Measurements from ENCODE around the gene NCKIPSD. TPM values are rescaled to one million over a fixed set of nuclear protein-coding genes. Genes with fewer than 3 reads are reported as not detected.

Gene NCKIPSD
- total RNA-seq, 2 experiments from 2014 or later = 42.2 to 42.6 TPM

DNA sequence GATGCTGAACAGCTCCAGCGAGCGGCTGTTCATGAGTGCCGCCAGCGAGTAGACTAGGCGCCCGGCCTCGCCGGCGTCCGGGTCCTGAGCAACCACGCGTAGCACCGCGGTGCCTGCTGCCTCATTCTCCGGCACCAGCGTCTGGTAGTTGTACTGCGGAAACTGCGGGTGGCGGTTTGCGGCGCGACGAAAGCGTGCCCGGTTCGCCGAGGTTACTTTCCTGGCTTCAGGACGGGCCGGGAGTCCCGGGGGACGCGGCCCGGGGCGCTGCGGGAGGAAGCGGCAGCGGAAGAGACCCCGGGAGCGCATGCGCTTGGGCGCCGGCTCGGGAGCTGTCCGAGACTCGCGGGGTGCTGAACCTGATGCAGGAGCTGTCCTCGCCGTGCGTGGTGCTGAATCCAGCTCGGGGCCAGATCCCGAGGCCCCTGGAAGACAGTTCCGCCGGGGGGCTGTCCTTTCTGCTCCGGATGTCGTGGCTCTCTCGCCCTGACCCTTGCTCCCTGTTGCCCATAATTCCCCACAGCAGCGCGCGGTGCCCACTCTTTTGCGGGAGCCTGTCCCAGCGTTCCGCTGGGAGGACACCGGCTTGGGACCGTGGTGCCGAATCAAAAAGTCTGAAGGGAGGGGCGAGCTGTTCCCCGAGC lies 24.1 kb downstream of the NCKIPSD start:
- CTCF ChIA-PET = interaction anchor here (0.7 to 1.9 kb wide), 6 partner anchors 20 to 345 kb away, joined by 3 to 4 read pairs (median 4); partner anchors contain the start of genes NCKIPSD and WDR6
- POLR2A ChIA-PET = no interaction called here

DNA sequence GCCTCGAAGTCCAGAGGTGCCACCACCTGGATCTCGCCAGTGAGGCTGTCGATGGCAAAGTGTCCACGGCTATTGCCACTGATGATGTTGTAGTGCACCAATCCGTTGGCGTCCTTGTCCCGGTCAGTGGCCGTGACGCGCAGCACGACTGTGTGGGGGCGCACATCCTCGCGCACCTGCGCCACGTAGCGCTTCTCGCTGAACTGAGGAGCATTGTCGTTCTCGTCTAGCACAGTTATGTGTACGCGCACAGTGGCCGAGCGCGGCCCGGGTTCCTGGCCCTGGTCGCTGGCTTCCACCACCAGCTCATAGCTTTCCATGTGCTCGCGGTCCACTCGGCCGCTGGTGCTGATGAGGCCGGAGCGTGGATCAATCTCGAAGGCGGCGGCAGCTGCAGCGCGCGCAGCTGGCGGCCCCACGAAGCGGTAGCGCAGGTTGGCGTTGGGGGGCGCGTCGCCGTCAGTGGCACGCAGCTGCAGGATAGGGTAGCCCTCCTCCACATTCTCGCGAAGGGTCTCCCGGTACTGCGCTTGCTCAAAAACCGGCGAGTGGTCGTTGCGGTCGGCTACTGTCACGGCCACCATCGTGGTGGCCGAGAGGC lies 24.8 kb downstream of the NCKIPSD start:
- CTCF ChIA-PET = interaction anchor here (0.7 to 1.9 kb wide), 4 partner anchors 21 to 327 kb away, joined by 3 to 4 read pairs (median 4); no protein-coding TSS in a partner anchor
- POLR2A ChIA-PET = no interaction called here

DNA sequence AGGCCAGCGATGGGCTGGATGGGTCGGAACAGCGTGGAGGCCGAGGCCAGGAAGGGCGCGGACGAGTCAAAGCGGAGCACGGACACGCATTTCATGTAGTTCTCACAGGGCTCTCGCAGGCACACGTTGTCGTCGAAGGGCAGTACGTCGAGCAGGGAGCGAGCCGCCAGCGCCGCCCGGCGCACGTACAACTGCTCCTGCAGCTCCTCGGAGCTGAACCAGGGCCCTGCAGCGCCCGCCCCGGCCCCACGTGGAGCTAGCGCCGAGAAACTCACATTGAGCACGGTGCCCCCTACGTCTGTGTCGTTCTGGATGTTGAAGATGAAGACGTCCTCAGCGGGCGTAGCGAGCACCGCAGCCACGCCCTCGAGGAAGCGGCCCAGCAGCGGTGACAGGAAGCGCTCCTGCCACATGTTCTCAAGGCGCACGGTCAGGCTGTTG lies 28.9 kb downstream of the NCKIPSD start:
- CTCF ChIA-PET = interaction anchor here (0.6 to 2.3 kb wide), 8 partner anchors 10 to 100 kb away, joined by 3 to 6 read pairs (median 4); partner anchors contain the start of gene SLC26A6
- POLR2A ChIA-PET = interaction anchor here (0.8 to 0.9 kb wide), 2 partner anchors 32 to 60 kb away, joined by 3 read pairs; partner anchors contain the start of gene IP6K2

DNA sequence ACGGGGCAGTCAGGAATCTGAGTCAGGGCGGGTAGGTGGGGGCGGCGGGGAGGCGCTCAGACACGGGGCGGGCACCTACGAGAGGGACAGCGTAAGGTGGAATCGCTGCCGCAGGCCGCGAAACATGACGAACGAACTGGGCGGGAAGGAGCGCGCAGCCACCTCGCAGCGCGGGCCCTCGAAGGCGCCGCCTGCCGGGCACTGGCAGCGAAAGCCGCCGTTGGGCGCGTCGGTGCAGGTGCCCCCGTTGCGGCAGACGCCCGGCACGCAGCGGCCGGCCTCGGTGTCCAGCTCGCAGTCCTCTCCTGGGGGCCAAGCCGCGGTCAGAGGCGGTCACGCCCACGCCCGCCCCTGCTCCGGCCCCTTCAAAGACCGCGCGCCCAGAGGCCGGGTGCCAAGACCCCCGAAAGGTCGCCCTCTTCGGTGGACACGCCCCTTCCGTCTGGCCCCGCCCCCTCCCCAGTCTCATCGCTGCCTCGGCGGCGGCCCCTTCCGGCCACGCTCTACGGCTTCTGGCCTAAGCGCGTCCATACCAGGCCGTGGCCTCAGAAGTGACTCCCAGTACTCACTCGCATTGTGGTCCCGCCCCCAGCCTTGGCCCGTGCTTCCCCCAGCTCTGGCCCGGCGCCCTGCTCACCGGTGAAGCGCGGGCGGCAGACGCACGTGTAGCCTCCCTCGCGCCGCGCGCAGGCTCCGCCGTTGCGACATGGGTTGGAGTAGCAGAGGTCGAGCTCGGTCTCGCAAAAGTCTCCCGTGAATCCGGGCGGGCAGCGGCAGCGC lies 29.5 kb downstream of the NCKIPSD start:
- POLR2A ChIA-PET = interaction anchor here (0.8 to 0.9 kb wide), 2 partner anchors 32 to 60 kb away, joined by 3 read pairs; partner anchors contain the start of gene IP6K2

DNA sequence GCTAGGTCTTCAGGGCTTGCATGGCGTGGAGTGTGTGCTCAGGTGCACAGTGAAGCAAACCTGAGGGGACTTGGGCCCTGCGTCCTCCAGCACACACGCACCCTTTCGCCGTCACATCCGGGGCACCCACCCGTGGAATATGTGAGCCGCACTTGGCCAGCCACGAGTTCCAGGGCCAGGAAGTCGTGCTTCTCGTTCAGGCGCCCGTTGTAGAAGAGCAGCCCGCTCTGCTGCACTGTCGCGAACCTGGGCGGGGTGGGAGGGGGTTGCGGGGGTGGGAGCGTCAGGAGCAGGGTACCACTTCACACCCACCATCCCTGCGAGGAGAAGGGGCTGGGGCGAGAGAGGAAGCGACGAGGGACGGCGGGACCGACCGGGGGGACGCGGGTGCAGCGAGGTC lies 30.1 kb downstream of the NCKIPSD start:
- ChIA-PET POLR2A (no interaction called here), CTCF (interaction anchor here (0.6 to 2.3 kb wide), 7 partner anchors 9 to 259 kb away, joined by 3 to 5 read pairs (median 4); partner anchors contain the start of gene SLC26A6)

More for the DNA sequence above, 29.5 kb downstream of the NCKIPSD start:
- CTCF ChIA-PET = interaction anchor here (0.6 to 2.3 kb wide), 8 partner anchors 10 to 99 kb away, joined by 3 to 5 read pairs (median 4); partner anchors contain the start of gene SLC26A6

DNA sequence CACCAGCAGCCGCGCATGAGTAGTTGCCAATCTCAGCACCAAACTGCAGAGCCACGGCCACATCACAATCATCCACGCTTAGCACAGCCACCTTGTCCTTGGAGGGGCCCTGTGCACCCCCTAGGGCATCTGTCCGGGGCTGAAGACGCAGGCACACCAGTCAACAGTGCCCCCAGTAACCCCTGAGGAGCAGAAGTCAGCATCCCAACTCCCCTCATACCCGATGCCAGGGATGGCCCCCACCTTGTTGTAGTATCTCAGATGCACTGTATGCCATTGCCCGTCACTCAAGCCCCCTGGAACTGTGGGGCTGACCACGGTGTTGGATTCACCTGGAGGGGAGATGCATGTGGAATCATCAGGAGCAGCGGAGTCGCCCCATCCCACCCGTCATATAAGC lies 30.7 kb downstream of the NCKIPSD start:
- ChIA-PET CTCF (interaction anchor here (0.6 to 2.3 kb wide), 4 partner anchors 9 to 260 kb away, joined by 3 to 5 read pairs (median 4); no protein-coding TSS in a partner anchor), POLR2A (interaction anchor here (0.6 kb wide), 1 partner anchor 16 kb away, joined by 5 read pairs; no protein-coding TSS in a partner anchor)

DNA sequence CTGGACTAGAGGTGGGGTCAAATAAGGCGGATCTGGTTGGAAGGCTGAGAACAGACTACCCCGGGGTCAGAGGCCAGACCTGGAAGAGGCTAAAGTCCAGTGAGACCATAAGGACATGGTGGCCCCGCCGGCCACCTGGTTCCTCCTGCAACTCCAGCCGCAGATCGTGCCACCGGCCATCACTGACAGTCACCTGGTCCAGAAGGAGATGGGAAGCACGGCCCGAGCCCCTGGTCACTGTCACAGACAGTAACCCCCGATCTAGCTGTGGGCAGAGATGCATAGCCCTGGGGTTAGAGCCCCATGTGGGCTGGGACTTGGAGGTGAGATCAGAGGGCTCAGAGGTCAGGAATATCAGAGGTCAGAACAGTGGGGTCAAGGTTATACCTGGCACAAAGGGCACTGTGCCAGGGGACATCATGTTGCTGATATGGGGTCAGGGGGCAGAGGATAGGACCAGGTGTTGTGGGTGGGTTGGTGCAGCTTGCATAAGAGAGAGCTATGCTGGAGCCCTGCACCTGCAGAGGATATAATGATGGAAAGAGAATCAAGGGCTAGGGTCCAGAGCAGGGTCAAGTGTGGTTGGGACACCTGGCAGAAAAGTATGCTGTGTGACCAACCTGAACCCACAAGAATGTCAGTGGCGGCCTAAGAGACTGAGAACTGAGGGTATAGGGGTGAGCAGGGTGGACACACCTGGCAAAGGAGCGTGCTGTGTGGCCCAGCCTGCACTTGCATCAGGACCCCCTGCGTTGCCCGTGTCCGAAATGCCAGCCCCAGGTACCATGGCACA lies 32.6 kb downstream of the NCKIPSD start:
- ChIA-PET CTCF (interaction anchor here (0.7 to 1.8 kb wide), 3 partner anchors 17 to 89 kb away, joined by 3 to 6 read pairs (median 5); partner anchors contain the start of gene SLC26A6), POLR2A (no interaction called here)

DNA sequence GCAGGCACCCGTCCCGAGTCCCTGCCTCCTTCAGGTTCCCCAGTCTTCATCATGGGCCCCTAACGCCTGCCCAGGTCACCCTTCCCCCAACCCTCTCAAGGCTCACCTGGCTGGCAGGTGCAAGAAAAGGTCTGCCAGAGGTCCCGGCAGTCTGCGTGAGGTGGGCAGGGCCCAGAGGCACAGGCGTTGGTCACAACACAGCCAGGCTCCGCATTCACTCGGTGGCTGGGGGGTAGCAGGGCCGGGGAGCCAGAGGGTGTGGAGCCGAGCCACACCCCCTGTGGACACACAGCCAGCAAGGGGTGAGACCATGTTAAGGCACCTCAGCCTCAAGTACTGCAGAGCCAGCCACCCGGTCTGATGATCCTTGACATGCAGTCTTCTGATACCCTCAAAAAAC lies 33.9 kb downstream of the NCKIPSD start:
- POLR2A ChIA-PET = no interaction called here
- CTCF ChIA-PET = no interaction called here

DNA sequence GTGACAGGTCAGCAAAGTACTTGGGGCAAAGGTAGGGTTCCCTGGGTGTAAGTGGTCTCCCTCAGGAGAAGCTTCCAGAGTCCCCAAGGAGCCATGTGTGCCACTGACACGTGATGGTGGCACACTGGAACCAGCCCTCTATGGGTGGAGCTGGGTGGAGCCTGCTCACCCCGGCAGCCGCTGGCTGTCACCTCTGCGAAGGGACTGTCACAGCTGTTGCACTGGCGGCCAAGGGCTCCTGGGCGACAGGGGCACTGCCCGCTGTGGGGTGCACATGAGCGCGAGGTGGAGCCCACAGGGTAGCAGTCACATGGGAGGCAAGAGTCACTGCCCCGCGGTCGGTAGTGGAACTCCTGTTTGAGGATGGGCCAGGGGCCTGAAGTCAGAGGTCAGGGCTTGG lies 35.0 kb downstream of the NCKIPSD start:
- CTCF ChIA-PET = no interaction called here
- POLR2A ChIA-PET = no interaction called here

DNA sequence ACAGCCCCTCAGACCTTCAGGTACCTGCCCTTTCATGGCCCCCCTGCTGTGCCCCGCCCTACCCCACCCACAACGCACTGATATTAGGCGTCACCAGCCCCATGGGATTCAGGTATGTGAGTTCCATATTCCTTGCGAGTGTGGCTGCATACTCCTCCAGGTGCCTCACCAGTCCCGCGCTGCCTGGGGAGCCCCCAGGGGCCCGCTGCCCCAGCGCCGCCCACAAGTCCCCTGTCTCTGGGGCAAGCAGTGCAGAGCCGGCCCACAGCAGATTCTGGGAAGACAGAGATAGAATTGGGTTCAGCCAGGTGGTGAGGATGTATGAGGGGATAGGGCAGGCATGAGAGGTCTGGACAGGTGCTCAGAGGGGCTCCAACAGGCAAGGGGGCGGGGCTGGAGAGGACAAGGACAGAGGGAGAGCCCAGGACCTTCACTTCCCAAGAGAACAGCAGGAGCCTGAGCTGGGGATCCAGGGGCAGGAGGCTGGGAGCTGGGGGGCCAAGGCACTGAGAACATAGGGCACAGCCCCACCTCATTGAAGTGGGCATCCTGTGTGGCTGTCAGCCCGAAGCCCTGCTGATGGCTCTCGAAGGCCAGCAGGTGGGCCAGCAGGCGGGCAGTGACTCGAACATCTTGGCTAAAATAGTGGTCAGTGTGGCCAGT lies 37.4 kb downstream of the NCKIPSD start:
- ChIA-PET CTCF (interaction anchor here (1.3 kb wide), 1 partner anchor 13 kb away, joined by 7 read pairs; the partner anchor contains the start of gene SLC26A6), POLR2A (no interaction called here)

DNA sequence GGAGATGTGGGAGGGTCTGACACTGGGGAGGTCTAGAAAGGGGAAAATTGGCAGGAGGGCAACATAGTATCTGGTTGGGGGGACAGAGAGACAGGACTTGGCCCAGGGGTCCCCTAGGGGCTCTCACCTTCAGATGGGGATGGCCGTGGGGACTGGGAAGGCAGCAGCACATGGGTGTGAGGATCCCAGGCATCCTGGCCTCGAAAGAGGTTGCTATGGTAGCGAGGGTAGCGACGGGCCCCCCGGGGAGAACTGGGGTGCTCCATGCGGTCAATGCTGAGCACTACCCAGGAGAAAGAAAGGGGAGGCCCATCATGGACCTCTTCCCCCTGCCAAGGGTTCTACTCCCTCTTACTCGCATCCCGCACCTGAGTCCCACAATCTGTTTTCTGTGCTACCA lies 38.0 kb downstream of the NCKIPSD start:
- POLR2A ChIA-PET = no interaction called here
- CTCF ChIA-PET = no interaction called here

DNA sequence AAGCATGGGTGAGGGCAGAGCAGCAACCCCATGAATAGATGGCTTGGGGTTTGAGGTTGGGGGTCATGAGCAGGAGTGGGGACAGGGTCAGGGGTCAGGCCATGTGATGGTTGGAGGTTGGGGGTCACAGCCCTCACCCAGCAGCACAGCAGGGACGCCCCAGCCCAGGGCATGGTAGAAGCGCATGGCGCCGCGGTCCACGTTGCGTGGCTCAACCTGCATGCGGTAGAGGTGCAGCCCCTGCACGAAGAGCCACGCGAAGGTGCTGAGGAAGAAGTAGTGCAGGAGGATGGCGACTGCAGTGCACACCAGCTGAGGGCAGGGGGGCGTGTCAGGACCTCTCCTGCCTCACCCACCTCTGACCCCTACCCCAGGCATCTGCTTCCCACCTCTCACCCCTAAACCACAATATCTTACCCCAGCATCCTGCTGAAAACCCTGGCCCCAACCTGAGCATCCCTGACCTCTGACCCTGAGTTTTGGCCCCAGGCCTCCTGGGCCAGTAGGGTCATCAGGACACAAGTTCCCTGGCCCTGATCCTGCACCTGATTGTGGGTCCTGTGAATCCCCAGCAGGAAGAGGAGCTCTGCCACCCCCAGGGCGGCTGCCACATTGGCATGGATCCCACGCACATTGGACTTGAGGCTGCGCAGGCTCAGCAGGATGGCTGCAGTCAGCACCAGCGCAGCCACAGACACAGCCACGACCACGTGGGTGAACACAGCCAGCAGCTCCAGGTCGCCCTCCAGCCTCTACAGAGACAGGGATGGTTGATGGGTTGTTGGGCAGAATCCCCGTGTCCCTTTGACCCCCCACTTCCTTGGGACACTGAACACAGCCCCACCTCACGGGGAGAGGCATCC lies 40.6 kb downstream of the NCKIPSD start:
- ChIA-PET POLR2A (no interaction called here), CTCF (interaction anchor here (2.0 kb wide), 1 partner anchor 10 kb away, joined by 7 read pairs; the partner anchor contains the start of gene SLC26A6)

DNA sequence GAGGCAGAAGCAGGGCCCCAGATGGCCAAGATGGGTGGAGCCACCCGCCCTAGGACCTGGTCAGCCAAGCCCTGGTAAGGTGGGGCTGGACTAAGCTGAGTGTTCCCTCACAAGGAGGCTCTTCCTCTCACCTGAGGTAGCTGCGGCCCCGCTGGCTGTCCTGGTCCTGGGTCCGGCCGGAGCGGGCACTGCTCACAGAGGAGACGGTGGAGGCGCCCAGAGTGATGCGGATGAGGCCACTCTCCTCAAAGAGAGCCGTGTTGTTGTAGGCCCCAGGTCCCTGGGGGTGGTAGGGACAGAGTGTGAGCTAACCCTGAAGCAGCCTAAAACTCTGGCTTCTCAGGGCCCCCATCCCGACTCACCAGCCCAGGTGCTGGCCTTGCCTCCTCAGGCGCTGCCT lies 43.1 kb downstream of the NCKIPSD start:
- CTCF ChIA-PET = no interaction called here
- POLR2A ChIA-PET = no interaction called here

DNA sequence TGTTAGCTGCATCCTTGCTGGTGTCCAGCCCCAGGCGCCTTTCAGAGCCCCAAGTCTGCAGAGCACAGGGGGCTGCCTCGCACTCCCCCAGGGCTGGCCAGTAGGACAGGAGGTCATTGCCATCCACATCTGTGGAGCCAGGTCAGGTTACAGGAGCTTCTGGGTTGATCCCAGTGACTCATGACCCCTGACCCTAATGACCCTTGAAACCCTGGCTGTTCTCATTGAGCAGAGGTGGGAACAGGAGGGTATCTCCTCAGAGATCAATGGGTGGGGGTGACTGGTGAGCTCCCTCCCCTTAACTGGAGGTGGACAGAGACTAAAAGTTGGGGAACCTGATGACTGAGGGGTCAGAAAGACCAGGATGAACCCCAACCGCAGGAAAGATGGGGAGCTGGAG lies 44.3 kb downstream of the NCKIPSD start:
- POLR2A ChIA-PET = no interaction called here
- CTCF ChIA-PET = no interaction called here

DNA sequence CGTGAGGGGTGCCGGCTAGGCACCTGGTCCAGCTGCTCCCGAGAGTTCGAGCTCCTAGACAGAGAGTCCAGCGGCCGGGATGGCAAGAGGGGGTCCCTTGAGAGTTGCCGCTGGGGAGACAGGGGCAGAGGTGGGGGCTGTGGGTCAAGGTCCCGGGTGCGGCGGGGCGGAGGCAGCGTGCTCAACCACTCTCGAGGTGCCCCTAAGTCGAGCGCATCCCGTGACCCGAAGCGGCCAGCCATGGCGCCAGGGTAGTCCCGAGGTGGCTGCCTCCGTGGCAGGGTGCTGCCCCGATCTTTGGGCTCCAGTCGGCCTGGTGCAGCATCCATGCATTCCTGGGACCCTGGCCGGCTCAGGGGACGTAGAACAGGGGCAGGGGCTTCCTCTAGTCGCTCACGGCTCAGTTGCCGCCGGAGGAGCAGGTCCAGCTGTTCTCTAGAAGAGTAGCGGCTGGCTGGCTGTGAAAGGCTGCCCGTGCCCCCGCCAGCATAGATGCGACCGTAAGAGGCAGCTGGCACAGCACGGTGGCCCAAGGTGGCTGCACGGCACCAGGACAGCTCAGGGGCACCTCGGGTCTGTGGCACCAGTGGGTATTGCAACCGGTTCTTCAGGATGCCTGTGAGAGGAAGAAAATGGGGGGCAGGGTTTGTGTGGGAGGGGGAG lies 45.6 kb downstream of the NCKIPSD start:
- CTCF ChIA-PET = no interaction called here
- POLR2A ChIA-PET = no interaction called here

DNA sequence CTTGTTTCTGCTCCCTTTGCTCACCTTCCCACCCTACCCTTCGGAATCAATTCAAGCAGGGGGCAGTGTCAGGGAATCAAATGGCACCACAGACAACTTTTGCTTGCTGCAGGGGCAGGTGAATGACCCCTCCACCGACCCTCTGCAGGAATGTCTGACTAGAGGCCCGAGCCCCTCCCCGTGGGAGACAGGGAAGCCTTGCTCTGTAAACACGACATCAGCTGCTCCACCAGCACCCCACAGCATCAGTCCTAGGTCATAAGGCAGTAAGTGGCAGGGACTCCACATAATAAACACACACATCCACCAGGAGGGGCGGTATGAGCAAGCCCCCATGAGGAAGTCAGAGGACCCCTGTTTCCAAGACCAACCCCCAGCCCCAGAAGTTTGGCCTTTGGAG lies 48.4 kb downstream of the NCKIPSD start:
- ChIA-PET CTCF (no interaction called here), POLR2A (no interaction called here)

DNA sequence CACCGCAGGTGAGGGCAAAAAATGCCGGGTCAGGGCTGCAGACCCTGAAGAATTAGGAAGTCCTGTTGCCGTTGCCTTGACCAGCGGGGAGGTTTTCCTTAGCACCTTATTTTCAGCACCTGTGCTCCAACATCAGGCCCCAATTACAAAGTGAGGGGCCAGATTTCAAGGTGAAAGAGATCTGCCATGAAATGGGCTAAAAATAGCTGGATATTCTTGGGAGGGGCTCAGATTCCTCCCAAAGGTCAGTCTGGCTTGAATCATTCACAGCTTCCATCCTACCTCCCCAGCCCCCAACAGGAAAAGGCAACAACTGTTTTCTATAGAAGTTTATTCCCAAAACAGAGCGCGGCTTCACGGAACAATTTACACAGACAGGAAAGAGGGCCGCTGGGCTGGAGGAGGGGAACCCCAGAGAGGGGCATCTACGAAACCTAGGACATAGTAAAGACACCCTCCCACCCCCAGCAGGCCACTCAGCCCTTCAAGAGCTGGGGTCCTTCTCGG lies 49.5 kb downstream of the NCKIPSD start:
- POLR2A ChIA-PET = interaction anchor here (0.6 to 0.9 kb wide), 2 partner anchors 50 to 118 kb away, joined by 3 to 4 read pairs; partner anchors contain the start of gene NCKIPSD
- CTCF ChIA-PET = interaction anchor here (0.9 to 3.4 kb wide), 20 partner anchors 9 to 235 kb away, joined by 3 to 24 read pairs (median 4); partner anchors contain the start of genes CCDC51, CELSR3, NCKIPSD and PFKFB4
